Smooth muscle cell (in vitro differentiated cells): Measurements from ENCODE around the gene LEMD2. TPM values are rescaled to one million over a fixed set of nuclear protein-coding genes. Genes with fewer than 3 reads are reported as not detected.

Source experiments
- DNase-seq: peaks from one replicate; lab custom pipeline; 2025; ENCODE audit not compliant: unreplicated experiment; lab: John Stamatoyannopoulos, UW
- H2AFZ ChIP-seq: fragments of 200-600 bp; sonication (generic); 2 replicates; pipeline ENCODE4 v1.6.0; 2016; ENCODE audit warnings: antibody characterized with exemption, low read depth, mild to moderate bottlenecking
- H3F3A ChIP-seq: fragments of 200-600 bp; sonication (generic); 2 replicates; pipeline ENCODE4 v1.6.0; 2017; ENCODE audit warnings: antibody characterized with exemption, low read depth
- H3K27ac ChIP-seq: fragments of 200-600 bp; sonication (generic); 2 replicates; pipeline ENCODE4 v1.5.1; 2016; ENCODE audit warnings: low read depth, mild to moderate bottlenecking
- H3K27me3 ChIP-seq: fragments of 200-600 bp; sonication (generic); 2 replicates; pipeline ENCODE4 v1.6.1; 2016; ENCODE audit warnings: low read depth, mild to moderate bottlenecking
- H3K36me3 ChIP-seq: fragments of 200-600 bp; sonication (generic); 2 replicates; pipeline ENCODE4 v1.5.1; 2016; ENCODE audit warnings: low read depth
- H3K4me1 ChIP-seq: fragments of 200-600 bp; sonication (generic); 2 replicates; pipeline ENCODE4 v1.5.1; 2016; ENCODE audit warnings: low read depth
- H3K4me2 ChIP-seq: fragments of 200-600 bp; sonication (generic); 2 replicates; pipeline ENCODE4 v1.6.0; 2016; ENCODE audit warnings: mild to moderate bottlenecking
- H3K4me3 ChIP-seq: fragments of 200-600 bp; sonication (generic); 2 replicates; pipeline ENCODE4 v1.5.1; 2016; ENCODE audit warnings: mild to moderate bottlenecking
- H3K79me2 ChIP-seq: fragments of 200-600 bp; sonication (generic); 2 replicates; pipeline ENCODE4 v1.6.0; 2016; ENCODE audit warnings: low read depth, mild to moderate bottlenecking
- H3K9ac ChIP-seq: fragments of 200-600 bp; sonication (generic); 2 replicates; pipeline ENCODE4 v1.6.0; 2016; ENCODE audit warnings: low read depth
- H3K9me3 ChIP-seq: fragments of 200-600 bp; sonication (generic); replicated peaks from 2 replicates; pipeline ENCODE4 v1.5.1; 2016; ENCODE audit warnings: low read depth
- H4K20me1 ChIP-seq: fragments of 200-600 bp; sonication (generic); 2 replicates; pipeline ENCODE4 v1.6.0; 2016; ENCODE audit warnings: low read depth
- CTCF ChIP-seq: fragments of 200-600 bp; sonication (generic); IDR thresholded peaks from 2 replicates; pipeline ENCODE4 v1.5.1; 2017; ENCODE audit warnings: borderline replicate concordance, mild to moderate bottlenecking, antibody characterized with exemption; ENCODE audit not compliant: insufficient read depth, poor library complexity, severe bottlenecking
- WGBS: methylation state at CpG from one replicate; pipeline ENCODE4 v1.1.7; 2016; ENCODE audit warnings: low lambda C conversion rate; 5-methylcytosine and 5-hydroxymethylcytosine counted together
- polyA plus RNA-seq: library from polyadenylated mRNA; unstranded; fragments of >200 nt; fragmentation: Nextera tagmentation; extraction: Ambion mirVana; gene quantifications from 2 replicates; pipeline ENCODE4 v1.2.1, GENCODE V29; 2016
- total RNA-seq: library from RNA; depleted of rRNA; stranded (reverse); fragments of >200 nt; gene quantifications from 2 replicates; pipeline ENCODE4 v1.2.3, GENCODE V29; 2014

The LEMD2 gene
- total and polyA plus RNA-seq, 2 experiments from 2014 or later = 48.8 to 87.3 TPM

- no peak overlapping the region for H3K9ac ChIP-seq
- peaks cover 16% of the 10 kb centered on the region for H3K4me1 ChIP-seq
- H3K36me3 ChIP-seq = no peaks in the 10 kb centered on the region
- DNase-seq = no peak
- no peaks in the 10 kb centered on the region for H3F3A ChIP-seq
- no peak overlapping the region for H3K4me3 ChIP-seq
- H4K20me1 ChIP-seq = no peaks in the 10 kb centered on the region
- TF ChIP-seq CTCF = no peak
- no peaks in the 10 kb centered on the region for H3K9me3 ChIP-seq
- H2AFZ ChIP-seq = no peak overlapping the region
- no peak overlapping the region for H3K27ac ChIP-seq
- H3K27me3 ChIP-seq = no peaks in the 10 kb centered on the region
- no peaks in the 10 kb centered on the region for H3K79me2 ChIP-seq
- WGBS = 88% methylated on average over 10 of the region's 10 CpGs
- H3K4me2 ChIP-seq = no peak overlapping the region
These were observed 31.0 kb downstream of the LEMD2 start for GRCh38 chr6:33757906-33758305.

- H3K79me2 ChIP-seq = no peaks in the 10 kb centered on the region
- H3K4me3 ChIP-seq = no peak overlapping the region
- peaks cover 21% of the 10 kb centered on the region for H3K4me1 ChIP-seq
- WGBS = 81% methylated on average over 3 of the region's 3 CpGs
- no peak for DNase-seq
- no peak overlapping the region for H2AFZ ChIP-seq
- H3K4me2 ChIP-seq = no peak overlapping the region
- no peaks in the 10 kb centered on the region for H3K9me3 ChIP-seq
- H3F3A ChIP-seq = no peaks in the 10 kb centered on the region
- H3K27me3 ChIP-seq = no peaks in the 10 kb centered on the region
- H3K27ac ChIP-seq = no peak overlapping the region
- no peaks in the 10 kb centered on the region for H4K20me1 ChIP-seq
- no peak overlapping the region for H3K9ac ChIP-seq
- H3K36me3 ChIP-seq = no peaks in the 10 kb centered on the region
- no peak for TF ChIP-seq CTCF
These were observed 31.8 kb downstream of the LEMD2 start for GRCh38 chr6:33757113-33757512.

GRCh38 chr6:33756211-33756954, 32.5 kb downstream of the LEMD2 start:
- TF ChIP-seq CTCF = no peak
- no peak overlapping the region for H3K27ac ChIP-seq
- no peak overlapping the region for H3K4me3 ChIP-seq
- no peak overlapping the region for H3K9ac ChIP-seq
- H3F3A ChIP-seq = no peaks in the 10 kb centered on the region
- H3K9me3 ChIP-seq = no peaks in the 10 kb centered on the region
- H2AFZ ChIP-seq = no peak overlapping the region
- H3K79me2 ChIP-seq = no peaks in the 10 kb centered on the region
- 86% methylated on average over 12 of the region's 12 CpGs for WGBS
- peaks cover 26% of the 10 kb centered on the region for H3K4me1 ChIP-seq
- H3K4me2 ChIP-seq = no peak overlapping the region
- H3K36me3 ChIP-seq = no peaks in the 10 kb centered on the region
- H3K27me3 ChIP-seq = no peaks in the 10 kb centered on the region
- no peaks in the 10 kb centered on the region for H4K20me1 ChIP-seq
- DNase-seq = no peak
